Ureter (tissue), 1 donor: Measurements from ENCODE around the gene C22orf23. TPM values are rescaled to one million over a fixed set of nuclear protein-coding genes. Genes with fewer than 3 reads are reported as not detected.

Source experiments
- DNase-seq: peaks from one replicate; pipeline ENCODE4 v3.0.0-alpha.2; 2020; ENCODE audit warnings: low spot score
- total RNA-seq: library from RNA; stranded (reverse); gene quantifications from one replicate; pipeline ENCODE4 v1.2.4, GENCODE V29; 2023
- donor health status: DM: yes; HTN: yes; CAD: no.

Gene C22orf23
- total RNA-seq, 1 donor from 2014 or later = not detected

GRCh38 chr22:37925767-37926166 lies 27.6 kb downstream of the C22orf23 start:
- no peak for DNase-seq

- no peak for DNase-seq
Observed at GRCh38 chr22:37925330-37925729, 28.1 kb downstream of the C22orf23 start.

- DNase-seq = no peak
Observed at GRCh38 chr22:37924386-37925065, 28.9 kb downstream of the C22orf23 start.

GRCh38 chr22:37923927-37924326 lies 29.5 kb downstream of the C22orf23 start:
- no peak for DNase-seq

GRCh38 chr22:37922191-37922590 lies 31.2 kb downstream of the C22orf23 start:
- no peak for DNase-seq

- no peak for DNase-seq
Observed at GRCh38 chr22:37920126-37920525, 33.3 kb downstream of the C22orf23 start.

- DNase-seq = no peak
Observed at GRCh38 chr22:37918580-37919270, 34.7 kb downstream of the C22orf23 start.

GRCh38 chr22:37917874-37918548 lies 35.4 kb downstream of the C22orf23 start:
- DNase-seq = no peak

- no peak for DNase-seq
Observed at GRCh38 chr22:37916311-37916710, 37.1 kb downstream of the C22orf23 start.

- DNase-seq = no peak
Observed at GRCh38 chr22:37913233-37913721, 40.1 kb downstream of the C22orf23 start.

GRCh38 chr22:37912171-37912570 lies 41.2 kb downstream of the C22orf23 start:
- no peak for DNase-seq

GRCh38 chr22:37911697-37912096 lies 41.7 kb downstream of the C22orf23 start:
- DNase-seq = no peak

GRCh38 chr22:37910890-37911672 lies 42.3 kb downstream of the C22orf23 start:
- DNase-seq = peak; percentile 65

GRCh38 chr22:37909766-37910165 lies 43.6 kb downstream of the C22orf23 start:
- DNase-seq = no peak

GRCh38 chr22:37907036-37907954 lies 46.1 kb downstream of the C22orf23 start:
- DNase-seq = no peak

GRCh38 chr22:37906364-37907008 lies 46.9 kb downstream of the C22orf23 start:
- DNase-seq = no peak

GRCh38 chr22:37905534-37906363 lies 47.7 kb downstream of the C22orf23 start, which contains the start of gene MICALL1:
TSS of gene MICALL1 (plus strand) at chr22:37906297. CDS start at chr22:37906423, 126 bp downstream.
- peak; percentile 72 for DNase-seq

- DNase-seq = peak; percentile 69
Observed at GRCh38 chr22:37904572-37905533, 48.5 kb downstream of the C22orf23 start.
